H4 (cell line): Measurements from ENCODE around the gene GPR162. TPM values are rescaled to one million over a fixed set of nuclear protein-coding genes. Genes with fewer than 3 reads are reported as not detected.

Source experiments
- DNase-seq: peaks from one replicate; pipeline ENCODE4 v3.0.0-alpha.2; 2015; ENCODE audit warnings: low spot score
- total RNA-seq: library from RNA; depleted of rRNA; stranded (reverse); fragments of >200 nt; shearing (Covaris generic); gene quantifications from 2 replicates; pipeline ENCODE4 v1.2.3, GENCODE V29; 2014

Gene GPR162
- total RNA-seq, 1 experiment from 2014 or later = 8.5 TPM

DNA sequence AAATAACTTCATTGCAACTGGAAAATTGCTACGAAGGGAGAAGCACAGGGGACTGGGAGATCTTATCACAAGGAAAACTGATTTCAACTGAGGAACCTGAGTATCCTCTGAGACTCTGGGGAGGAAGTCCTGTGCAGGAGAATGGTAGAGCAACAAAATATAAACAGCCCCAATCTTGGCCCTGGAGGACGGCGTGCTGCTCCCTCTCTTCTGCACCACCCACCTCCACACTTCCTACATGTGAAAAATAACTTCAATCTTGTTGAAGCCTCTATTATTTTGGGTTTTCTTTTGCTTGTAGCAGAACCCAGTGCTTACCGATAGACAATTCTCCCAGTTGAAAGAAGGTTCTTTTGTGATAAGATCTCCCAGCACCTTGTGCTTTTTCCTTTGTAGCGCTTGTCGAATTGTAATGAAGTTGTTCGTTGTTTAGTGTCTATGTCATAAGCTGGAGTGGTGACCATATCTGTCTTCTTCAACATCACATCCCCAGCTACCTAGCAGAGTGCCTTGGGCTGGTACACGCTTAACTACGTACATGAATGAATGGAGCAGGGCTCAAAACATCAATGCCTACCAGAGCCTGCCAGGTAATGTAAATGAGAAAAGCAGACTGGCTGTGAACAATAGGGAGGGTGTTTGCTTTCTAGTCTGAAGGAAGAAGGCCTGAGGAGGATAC lies 35.1 kb upstream of the GPR162 start:
- DNase-seq = no peak

DNA sequence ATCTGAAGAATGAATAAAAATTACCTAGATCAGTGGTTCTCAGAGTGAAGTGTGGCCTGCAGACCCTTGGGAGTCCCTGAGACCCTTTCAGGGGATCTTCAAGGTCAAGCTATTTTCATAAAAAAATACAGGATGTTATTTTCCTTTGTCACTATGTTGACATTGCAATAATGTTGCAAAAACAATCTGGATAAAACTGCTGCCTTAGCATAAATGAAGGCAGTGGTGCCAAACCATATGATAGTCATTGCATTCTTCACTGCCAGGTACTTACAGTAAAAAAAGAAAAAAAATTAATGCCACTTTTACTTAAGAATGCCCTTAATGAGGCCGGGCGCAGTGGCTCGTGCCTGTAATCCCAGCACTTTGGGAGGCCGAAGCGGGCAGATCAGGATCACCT lies 34.3 kb upstream of the GPR162 start:
- no peak for DNase-seq

DNA sequence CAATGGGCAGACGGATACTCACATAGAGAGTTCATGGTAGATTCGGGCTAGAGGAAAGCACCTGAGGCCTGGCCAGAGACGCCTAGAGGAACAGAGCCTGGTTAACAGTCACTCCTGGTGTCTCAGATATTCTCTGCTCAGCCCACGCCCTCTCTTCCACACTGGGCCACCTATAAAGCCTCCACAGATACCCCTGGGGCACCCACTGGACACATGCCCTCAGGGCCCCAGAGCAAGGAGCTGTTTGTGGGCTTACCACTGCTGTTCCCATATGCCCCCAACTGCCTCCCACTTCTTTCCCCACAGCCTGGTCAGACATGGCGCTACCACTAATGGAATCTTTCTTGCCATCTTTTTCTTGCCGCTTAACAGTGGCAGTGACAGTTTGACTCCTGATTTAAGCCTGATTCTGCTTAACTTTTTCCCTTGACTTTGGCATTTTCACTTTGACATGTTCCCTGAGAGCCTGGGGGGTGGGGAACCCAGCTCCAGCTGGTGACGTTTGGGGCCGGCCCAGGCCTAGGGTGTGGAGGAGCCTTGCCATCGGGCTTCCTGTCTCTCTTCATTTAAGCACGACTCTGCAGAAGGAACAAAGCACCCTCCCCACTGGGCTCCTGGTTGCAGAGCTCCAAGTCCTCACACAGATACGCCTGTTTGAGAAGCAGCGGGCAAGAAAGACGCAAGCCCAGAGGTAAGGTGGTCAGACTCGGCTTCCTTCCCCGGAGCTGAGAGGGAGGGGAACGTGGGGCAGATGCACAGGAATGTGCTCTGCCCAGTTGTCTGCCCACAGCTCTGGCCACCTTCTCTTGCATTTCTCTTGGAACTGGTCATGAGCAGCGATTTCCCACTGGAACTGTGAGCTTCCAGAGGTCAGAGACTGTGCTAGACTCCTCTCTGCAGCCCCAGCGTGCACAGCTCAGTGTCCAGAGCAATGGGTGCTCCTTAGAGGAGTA lies 32.4 kb upstream of the GPR162 start, which contains the start of gene CD4:
TSS of gene CD4 (plus strand) at position 557 of the 953 bp plus-strand sequence. CDS start 10,611 bp downstream, outside the sequence.
- no peak for DNase-seq

DNA sequence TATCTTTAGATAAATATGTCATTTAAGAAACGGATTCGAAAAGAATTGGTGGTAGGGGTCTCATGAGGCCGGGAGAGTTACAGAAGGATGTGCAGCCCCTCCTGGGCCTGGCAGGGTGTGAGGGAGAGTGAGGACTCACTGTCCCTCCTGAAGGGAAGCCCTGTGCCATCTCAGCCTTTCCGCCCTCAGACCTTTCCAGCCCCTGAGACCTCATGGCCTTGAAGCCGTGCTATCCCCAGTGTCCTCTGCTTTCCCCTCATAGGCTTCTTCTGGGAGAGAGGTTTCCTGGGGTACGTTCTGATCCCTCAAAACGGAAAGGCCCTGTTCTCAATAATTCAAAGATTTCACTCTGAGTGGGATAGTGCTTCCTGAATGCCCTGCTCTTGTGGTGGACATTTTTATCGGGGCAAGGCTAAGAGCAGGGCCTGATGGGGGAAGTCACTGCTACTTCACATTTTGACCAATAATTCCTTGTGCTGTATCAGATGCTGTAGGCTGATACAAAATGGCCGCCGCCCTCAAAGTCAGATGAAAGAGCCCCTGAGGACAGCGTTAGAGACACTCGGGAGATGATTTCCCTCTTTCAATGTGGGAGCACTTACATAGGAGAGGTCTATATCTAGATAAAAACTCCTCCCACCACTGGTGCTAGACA lies 31.0 kb upstream of the GPR162 start:
- no peak for DNase-seq

DNA sequence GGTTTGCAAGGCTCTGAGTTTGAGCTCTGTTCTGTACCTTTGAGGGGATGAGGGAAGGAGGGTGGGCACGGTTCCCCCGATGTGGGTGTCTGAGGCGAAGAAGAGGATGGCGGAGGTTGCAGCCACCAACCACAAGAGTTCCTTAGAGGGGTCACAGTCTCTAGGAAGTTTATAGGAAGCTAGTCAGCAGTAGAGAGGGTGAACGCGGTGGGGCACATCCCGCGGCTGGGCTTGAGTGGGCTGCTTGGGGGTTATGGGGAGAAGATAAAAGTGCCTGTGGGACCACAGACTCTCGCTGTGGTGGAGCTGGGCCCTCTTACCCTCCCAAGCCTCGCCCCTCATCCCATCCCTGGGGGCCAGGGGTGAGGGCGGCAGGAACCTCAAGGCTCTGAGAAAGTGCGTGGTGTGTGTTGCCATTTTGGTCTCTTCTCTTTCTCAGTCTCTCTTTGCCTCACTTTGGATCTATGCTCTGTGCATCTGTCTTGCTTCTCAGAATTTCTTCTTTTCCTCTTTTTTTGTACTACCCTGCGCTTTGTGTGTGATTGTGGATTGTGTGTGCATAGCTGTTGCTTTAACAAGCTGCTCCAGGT lies 29.6 kb upstream of the GPR162 start:
- no peak for DNase-seq

DNA sequence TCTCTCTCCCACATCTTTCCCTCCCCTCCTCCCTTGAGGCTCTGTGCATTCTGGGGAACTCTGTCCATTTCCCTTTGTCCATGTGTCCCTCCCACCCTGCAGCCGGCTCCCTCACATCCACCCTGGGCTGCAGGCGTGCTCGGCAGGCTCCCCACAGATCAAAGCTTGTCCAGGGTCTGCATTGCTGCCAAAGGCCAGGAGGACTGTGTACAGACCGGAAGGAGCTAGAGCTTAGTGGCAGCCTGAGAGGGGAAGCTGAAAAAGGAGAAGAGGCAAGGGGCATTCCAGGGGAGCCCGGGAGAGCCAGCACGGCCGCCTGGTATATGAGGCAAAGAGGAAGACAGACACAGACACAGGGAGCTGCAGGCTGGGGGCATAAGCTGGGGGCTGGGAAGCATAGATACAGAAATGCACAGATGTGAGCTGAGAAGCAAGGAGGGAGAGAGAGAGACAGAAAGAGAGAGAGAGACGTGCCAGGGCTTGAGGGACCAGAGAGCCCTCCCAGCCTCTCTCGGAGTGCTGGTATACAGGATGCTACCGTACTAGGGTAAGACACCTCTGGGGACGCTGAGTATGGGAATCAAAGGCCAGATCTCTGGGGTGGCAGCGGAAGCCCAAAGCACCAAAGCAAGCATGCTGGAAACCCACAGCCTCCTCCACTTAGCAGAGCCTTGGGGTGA lies 29.0 kb upstream of the GPR162 start:
- no peak for DNase-seq

DNA sequence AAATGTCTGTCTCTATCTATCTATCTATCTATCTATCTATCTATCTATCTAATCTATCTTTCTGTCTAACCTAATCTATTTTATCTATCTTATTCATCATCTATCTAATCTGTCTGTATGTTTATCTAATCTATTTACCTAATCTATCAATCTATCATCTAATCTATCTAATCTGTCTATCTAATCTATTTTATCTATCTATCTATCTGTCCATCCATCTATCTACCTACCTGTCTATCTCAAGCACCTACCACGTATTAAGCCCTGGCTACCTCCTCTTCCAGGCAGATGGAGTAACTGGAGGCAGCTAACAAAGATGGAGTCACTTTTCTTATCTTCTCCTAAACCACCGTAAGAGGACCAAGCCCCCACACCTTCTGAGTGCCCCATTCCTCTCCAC lies 26.5 kb upstream of the GPR162 start:
- DNase-seq = no peak

DNA sequence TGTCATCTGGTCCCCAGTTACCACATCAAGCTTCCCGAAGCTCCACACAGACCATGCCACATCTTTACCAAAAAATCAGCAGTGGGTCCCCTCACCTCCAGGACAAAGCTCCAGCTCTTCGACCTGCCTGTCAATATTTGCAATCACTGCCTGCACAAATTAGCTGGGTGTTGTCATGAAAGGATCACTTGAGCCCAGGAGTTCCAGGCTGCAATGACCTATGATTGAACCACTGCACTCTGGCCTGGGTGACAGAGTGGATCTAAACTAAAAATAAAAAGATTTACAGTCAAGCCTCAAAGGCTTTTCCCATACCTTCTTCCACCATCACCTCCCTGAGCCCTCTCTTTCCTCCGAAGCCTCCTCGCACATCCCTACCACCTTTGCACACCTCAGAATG lies 25.0 kb upstream of the GPR162 start:
- no peak for DNase-seq

DNA sequence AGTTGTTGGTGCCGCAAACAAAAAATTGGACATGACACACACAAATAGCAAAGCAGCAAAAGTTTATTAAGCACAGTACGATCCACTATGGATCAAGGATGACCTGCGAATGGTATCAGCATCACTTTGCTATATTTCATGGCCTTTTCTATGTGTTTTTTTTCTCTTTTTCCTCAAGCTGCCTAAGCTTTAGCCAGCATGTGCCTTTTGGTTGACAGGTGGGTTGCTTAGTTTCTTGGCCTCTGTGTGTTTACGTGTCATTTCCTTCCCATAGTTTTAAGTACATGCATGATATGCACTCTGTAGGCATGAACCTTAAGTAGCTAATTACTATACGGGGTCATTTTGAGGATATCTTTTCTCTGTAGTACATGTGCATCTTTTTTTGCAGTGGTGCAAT lies 22.5 kb upstream of the GPR162 start:
- DNase-seq = no peak

DNA sequence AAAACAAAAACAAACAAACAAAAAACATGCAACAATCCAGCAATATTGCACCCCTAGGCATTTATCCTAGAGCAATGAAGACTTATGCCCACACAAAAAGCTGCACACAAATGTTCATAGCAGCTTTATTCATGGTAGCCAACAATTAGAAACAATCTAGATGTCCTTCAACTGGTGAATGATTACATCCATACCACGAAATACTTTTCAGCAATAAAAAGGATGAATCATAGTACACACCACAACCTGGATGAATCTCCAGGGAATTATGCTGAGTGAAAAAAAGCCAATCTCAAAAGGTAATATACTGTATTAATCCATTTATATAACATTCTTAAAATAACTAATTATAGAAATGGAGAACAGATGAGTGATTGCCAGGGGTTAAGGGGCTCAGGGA lies 14.5 kb upstream of the GPR162 start:
- DNase-seq = no peak

DNA sequence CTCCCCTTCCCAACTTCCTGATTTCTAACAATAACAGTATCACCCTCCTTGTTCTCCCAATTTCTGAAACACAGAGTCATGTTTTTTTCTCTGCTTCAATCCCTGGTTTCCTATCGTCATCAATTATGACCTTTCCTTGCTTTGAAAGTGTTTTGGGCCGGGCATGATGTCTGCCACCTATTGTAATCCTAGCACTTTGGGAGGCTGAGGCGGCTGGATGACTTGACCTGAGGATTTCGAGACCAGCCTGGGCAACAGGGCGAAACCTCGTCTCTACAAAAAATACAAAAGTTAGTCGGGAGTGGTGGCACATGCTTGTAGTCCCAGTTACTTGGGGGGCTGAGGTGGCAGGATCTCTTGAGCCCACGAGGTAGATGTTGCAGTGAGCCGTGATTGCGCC lies 12.6 kb upstream of the GPR162 start:
- no peak for DNase-seq

DNA sequence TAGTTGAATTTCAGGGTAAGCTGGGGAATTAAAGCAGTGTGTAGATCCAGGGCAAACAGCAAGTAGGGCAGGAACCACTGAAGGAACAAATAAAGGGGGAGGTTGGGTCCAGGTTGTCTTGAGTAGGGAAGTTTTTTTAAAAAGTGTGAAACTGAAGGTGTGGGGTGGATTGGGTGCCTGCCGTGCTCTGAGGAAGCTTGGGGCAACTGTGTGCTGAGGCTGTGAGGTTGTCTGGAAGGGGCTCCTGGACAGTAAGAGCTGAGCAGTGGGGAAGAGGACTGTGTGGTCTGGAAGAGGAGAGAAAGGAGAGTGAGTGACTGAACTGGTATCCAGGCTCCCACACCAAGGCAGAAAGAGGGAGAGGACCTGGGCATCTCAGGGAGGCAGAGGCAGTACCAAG lies 10.9 kb upstream of the GPR162 start:
- DNase-seq = no peak

DNA sequence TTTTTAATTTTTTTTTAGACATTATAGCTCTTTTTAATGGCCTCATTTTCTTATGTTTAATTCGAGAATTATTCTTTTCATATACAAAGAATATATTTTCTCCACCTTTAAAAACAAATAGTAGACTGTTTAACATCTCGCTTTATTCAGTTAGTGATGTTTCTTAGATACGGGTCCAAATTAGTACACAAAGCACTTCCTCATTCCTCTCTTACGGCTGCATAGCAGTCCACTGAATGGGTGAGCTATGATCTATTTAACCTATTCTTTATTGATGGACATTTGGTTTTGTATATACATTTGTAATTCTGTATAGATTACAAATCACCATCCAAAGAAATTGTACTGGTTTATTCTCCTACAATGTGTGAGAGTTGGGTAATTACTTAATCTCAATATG lies 8.3 kb upstream of the GPR162 start:
- no peak for DNase-seq

DNA sequence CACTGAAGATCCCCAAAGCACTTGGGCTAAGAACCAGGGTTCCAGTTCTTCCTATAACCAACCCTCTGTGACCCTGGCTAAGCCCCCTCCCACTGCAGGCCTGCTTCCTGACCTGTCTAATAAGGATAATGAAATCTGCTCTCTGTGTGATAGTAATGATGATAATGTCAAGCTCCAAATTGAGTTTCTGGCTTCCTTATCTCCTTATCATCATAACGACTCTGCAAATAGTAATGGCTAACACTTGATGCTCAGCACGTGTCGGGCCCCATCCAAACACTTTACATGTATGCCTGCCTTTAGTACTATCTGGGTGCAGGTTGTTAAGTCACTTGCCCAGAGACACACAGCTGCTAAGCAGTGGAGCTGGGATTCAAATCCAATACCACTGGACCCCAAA lies 5.0 kb upstream of the GPR162 start:
- no peak for DNase-seq

DNA sequence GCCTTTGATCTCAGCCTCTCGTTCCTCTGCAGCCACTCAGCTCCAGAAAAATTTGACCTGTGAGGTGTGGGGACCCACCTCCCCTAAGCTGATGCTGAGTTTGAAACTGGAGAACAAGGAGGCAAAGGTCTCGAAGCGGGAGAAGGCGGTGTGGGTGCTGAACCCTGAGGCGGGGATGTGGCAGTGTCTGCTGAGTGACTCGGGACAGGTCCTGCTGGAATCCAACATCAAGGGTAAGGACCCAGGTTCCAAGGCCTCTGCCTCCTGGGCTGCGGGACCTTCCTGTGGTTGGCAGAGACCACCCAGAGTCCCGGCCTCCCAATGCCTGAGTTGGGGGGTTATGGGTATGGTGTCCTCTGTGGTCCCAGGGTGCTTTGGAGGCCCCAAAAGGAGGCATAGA lies 4.5 kb upstream of the GPR162 start:
- DNase-seq = no peak

DNA sequence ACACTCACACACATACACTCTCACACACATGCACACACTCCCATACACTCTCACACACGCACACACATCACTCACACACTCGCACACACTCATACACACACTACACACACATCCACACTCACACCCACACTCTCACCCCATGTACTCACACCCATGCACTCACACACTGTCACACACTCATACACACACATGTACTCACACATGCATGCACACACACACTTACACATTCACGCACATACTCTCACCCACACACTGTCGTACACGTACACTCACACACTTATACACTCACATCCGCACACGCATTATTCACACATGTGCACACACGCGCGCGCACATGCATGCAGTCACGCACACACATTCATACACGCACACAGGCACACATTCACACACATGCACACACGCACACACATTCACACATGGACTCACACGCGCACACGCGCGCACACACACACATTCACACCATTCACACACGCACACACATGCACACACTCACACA lies 3.9 kb upstream of the GPR162 start:
- DNase-seq = no peak

DNA sequence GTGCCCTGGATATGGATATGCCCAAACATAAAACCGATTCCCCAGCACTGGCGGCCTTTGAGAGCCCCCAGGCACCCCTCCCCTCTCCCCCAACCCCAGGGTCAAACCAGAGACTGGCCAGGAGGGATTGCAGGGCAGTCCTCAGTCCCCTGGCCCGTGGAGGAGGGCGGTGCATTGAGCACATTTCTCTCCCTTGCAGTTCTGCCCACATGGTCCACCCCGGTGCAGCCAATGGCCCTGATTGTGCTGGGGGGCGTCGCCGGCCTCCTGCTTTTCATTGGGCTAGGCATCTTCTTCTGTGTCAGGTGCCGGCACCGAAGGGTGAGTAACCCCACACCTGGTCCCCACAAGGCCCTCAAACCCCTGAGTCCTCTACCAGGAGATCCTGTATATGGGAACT lies 3.4 kb upstream of the GPR162 start:
- no peak for DNase-seq

DNA sequence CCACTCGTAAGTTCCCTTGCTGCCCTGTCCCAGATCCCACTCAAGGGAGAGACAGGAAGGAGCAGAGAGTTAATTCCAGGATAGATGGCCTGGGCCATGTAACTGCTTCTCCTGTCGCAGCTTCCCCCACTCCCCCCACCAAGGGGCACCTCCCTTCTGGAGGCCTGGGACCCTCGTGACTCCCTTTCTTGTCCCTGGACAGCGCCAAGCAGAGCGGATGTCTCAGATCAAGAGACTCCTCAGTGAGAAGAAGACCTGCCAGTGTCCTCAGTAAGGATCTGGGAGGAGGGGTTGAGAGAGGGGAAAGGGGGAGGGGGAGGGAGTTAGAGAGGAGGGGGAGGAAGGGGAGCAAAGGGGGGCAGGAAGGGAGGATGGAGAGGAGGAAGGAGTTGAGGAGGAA lies 3.0 kb upstream of the GPR162 start:
- DNase-seq = no peak

DNA sequence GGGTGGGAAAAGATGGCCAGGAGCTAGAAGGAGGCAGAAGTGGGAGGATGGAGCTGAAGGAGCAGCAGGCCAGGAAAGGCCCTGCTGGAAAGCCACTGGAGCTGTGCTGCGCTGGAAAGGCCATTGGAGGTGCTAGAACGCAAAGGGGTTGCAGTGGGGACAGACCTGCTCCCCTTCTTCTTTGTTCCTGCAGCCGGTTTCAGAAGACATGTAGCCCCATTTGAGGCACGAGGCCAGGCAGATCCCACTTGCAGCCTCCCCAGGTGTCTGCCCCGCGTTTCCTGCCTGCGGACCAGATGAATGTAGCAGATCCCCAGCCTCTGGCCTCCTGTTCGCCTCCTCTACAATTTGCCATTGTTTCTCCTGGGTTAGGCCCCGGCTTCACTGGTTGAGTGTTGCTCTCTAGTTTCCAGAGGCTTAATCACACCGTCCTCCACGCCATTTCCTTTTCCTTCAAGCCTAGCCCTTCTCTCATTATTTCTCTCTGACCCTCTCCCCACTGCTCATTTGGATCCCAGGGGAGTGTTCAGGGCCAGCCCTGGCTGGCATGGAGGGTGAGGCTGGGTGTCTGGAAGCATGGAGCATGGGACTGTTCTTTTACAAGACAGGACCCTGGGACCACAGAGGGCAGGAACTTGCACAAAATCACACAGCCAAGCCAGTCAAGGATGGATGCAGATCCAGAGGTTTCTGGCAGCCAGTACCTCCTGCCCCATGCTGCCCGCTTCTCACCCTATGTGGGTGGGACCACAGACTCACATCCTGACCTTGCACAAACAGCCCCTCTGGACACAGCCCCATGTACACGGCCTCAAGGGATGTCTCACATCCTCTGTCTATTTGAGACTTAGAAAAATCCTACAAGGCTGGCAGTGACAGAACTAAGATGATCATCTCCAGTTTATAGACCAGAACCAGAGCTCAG lies 2.3 kb upstream of the GPR162 start:
- no peak for DNase-seq

DNA sequence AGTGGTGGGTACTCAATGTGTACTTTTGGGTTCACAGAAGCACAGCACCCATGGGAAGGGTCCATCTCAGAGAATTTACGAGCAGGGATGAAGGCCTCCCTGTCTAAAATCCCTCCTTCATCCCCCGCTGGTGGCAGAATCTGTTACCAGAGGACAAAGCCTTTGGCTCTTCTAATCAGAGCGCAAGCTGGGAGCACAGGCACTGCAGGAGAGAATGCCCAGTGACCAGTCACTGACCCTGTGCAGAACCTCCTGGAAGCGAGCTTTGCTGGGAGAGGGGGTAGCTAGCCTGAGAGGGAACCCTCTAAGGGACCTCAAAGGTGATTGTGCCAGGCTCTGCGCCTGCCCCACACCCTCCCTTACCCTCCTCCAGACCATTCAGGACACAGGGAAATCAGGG lies 1.5 kb upstream of the GPR162 start:
- DNase-seq = no peak
